Inflammatory macrophage treated with lipopolysaccharide for 1 hour (primary cell): ENCODE measurements around the gene STEEP1.

Experiments
- DNase-seq, 2 donors: peaks; one replicate each; pipeline ENCODE4 v3.0.0-alpha.2; 2020 to 2022

Gene STEEP1

DNA sequence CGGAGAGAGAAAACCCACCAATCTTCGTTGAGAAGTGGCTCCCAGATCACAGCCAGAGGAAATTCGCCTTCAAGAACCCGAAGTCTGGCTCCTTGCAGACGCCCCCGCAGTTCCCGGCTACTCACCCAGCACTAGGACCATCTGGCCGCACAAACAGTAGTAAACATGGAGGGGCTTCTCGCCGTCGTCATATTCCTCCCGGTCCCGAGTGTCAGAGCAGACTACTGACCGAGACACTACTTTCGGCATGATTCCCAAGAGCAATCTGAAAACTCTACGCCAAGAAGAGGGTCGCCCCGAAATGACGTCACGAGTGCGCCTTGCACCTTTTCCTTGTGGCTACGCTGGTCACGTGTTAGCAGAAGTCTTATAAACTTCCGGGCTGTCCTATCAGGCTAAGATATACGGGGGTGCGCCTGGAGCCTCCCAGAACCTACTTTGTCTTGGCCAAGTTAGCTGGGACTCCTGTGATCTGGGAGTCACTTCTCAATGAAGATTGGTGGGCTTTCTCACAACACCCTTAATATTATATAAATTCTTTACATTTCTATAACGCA is at the start of gene STEEP1:
TSS of gene STEEP1 (minus strand) at position 303 of the 557 bp plus-strand sequence. CDS start at position 249, 54 bp downstream.
- DNase-seq, result peak; percentile 87 to 91

DNA sequence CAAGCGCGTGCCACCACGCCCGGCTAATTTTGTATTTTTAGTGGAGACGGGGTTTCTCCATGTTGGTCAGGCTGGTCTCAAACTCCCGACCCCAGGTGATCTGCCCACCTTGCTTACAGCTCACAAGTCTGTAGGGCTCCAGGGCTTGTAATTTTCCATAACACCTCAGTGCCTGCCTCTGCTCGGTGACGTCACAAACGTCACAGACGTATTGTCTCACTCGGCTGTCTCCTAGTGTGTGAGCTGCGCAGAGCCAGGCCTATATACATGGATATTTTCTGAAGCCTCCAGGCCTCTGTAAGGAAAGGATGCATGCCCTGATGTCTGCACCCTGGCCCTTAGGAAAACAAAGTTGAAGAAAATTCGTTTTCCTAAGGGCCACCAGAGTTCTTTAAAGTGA is 49.6 kb upstream of the STEEP1 start:
- DNase-seq, result no peak

DNA sequence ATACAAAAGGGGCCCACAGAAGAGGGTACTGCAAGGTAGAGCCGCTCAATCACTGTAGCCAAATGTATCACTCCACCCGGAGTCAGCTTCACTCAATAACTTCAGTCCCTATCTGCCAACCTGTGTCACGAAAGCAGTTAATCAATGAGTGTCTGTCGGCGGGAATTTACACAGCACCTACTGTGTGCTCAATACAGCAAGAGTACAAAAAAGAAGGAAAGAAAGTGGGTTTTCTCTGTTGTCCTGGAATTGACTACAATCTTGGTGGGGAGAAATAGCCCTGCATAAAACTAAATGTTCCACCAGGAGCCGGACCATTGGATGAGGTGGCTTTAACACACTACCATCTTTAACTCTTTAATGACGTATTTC is 41.8 kb upstream of the STEEP1 start:
- no peak for DNase-seq

DNA sequence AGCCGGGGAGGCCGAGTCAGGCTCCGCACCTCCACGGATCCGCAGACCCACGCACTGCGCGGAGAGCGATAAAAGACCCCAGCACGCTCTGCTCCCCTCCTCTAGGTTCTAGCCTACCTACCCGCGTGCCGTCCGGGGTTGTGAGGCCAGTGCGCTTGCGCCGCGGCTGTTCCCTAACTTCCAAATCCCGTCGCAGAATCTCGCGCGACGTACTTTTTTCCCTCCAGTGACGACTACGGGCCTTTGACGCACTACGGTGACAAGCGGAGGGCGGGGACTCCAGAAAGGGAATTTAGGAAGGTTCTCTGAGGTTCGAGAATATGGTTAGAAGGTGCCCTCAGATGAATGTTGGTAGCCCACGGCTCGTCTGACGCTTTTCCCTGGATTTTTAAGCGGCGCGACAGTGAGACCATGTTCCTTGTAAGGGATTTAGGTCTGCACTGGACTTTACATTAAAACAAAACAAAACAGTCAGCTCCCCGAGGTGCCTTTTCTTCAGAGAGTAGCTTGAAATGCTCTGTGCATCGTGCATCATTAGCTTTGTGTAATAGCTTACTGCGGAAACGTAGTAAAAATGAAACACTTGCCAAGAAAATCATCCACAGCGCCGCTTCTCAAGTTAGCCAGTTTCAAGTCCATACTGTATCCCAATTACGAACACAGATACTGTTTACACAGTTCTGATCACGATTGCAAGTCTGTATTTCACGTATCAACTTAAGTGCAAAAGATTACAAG is 41.2 kb upstream of the STEEP1 start, which contains the start of gene NKRF:
TSS of gene NKRF (minus strand) at position 145 of the 738 bp plus-strand sequence.
- peak; percentile 85 to 94 for DNase-seq

DNA sequence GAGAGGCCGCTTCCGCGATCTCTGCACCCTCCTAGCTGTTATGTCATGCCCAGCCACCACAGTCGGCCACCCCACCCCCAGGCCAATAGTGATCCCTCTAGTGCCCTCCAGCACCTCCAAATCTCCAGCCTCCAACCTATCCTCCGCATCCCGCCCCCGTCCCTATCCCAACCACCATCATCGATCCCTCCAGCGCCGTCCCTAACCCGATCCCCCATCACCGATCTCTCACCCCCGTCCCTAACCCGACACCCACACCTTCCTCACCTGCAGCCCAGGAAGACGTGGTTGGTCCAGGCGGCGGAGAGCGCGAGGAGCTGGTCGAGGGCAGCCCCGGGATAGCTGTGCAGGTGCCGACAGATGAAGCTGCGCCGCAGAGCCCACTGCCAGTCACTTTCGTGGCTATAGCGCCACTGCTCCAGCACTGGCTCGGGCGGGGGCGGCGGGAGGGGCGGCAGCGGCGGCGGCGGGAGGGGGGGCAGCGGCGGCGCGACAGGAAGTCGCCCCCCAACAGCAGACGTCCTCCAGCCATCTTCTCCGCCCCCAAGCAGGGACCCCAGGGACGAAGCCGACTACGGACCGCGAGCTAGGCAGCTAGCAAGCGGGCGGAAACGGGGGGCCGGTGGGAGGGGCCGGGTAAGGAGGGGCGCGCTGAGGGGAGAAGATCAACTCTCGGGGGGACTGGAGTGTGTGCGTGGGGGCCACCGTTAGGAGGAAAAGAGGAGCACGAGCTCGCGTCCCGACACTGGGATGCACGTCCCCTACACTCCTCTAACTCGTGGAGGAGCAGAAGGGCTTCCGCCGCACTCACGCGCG is 40.5 kb upstream of the STEEP1 start:
- DNase-seq, result no peak

DNA sequence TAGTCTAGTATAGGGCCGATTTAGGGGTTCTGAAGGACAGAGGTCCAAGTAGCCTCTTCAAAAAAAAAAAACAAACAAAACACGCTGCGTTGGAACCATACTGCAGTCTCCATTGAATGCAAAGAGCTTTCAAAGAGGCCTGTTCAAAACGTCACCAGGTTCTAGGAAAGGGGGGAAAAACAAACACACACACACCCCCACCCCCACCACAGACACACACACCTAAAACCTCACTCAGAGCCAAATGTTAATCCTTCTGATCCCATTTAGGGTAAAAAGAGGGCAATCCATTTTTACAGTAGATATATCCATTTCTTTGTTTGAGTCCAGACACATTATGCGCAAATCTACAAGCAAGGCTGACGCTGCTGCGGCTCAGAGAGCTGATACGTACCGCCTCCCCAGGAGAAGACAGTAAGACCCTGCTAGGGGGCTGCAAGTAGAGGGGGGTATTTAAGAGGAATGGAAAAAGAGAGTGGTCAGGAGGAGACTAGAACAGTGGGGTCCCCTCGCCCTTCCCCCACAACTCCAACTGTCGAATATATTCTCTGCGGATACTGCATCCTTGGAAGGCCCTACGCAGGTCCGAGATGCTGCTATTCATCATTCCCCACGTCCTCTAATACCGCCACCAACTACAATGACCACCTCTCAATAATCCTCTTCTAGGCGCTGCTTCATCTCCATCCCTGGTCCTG is 39.7 kb upstream of the STEEP1 start:
- no peak for DNase-seq

DNA sequence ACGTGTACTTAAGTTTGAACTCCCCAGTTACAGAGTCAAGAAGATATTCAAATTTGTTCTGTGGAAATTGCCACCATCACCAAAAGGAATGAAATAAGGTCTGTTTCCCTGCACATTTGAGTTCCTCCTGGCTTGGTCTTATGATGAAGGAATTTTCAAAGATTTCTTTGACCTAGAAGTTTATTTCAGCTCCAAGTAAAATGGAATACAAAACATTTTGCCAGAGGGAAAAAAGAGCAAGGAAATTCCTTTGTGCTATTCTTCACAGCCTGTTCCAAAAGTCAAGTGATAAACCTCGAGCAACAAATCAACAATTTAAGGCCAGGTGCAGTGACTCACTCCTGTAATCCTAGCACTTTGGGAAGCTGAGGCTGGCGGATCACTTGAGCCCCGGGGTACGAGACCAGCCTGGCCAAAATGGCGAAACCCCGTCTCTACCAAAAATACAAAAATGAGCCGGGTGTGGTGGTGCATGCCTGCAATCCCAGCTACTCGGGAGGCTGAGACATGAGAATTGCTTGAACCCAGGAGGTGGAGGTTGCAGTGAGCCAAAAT is 37.6 kb upstream of the STEEP1 start:
- no peak for DNase-seq

DNA sequence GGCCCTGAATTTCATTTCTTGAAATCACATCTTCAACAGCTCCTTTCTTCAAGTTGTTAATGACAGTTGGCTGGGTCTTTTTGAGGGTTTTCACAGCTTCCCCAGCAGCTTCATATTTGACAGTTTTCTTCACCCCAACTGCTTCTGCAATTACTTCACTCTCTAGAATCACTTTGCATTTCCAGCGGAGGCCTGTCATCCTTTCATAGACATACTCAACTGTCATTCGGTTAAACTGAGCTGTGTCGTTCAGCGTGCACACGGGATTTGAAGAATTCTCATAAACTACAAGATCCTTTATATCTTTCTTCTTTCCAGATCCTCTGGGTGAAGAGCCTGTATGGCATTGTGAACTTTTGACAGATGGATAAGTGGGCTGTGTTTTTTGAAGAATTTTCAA is 24.6 kb upstream of the STEEP1 start:
- DNase-seq, result no peak

DNA sequence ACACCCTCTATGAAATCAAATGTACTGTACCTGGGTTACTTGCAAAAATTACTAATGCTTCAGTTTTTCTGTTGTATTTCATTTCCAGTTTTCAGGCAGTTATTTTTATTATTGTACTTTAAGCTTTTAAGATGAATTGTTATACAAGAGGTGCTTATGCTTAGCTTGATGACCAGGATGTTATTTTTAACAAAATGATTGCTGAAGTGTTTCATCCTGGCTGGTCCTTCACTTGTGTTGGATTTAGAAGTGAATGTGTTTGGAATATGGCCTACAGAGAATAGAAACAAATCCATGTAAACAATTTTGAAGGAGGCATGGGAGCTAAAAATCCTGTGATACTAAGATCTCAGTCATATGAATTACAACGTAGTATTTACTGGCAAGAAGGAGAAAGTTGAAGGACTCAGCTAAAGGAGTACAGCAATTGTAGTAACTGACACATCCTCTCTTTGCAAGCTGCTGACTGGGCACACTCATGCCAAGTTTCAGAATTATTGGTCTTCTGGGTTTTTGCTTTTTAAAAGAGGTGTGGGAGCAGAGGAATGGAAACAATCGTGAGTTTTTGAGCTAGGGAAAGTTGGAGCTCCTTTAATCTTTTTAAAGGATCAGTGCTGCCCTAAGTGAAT is 18.3 kb upstream of the STEEP1 start:
- DNase-seq, result no peak

DNA sequence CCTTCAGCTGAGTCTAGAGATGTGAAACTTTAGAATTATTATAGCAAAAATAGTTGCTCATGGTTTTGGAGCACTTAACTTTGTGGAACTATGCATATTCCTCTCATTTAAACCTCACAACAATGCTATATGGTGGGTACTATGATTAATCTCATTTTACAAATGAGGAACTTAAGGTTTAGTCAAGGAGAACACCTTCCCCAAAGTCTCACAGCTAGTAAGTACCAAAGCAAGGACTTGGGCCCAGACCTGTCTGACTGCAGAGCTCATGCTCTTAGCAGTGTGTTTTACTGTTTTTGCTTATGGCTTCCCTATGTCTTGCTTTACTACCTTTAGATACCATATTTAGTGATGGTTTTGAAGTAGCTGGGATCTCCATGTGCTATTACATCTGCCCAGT is 14.2 kb upstream of the STEEP1 start:
- DNase-seq, result no peak

DNA sequence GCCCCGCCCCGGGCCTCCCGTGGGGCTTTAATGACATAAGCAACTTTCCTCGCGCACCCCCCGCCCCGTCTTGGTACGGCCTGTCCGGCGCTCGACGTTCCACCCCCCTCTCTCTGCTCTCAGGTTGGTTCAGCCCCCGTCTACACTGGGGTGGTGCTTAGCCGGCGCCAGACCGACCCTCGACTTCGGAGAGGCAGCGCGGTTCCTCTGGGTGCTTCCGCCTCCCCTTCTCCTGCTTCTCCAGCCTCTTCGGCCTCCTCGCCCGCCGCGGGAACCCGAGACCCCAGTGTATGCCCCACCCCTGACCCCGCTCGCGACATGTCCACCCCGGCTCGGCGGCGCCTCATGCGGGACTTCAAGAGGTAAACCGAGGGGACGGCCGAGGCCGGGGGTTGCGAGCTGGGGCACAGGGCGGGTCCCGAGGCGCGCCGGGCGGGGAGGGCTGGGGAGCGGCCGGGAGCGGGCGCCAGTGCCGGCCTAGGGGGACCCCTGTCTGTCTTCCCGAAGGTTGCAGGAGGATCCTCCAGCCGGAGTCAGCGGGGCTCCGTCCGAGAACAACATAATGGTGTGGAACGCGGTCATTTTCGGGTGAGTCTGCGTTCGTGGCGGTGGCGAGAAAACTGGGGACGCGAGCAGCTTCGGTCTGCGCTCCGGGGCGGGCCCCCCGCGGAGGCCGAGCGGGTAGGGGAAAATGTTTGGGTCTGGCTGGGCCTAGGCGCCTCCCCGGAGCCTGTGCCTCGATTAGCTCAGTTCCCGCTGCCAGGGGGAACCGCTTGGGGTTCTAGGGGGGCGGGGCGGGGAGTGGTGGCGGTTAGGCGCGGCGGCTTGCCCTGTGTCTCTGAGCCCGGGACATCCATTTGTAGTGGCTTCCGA is 9.4 kb upstream of the STEEP1 start, which contains the start of gene UBE2A:
TSS of gene UBE2A (plus strand) at position 170 of the 873 bp plus-strand sequence. CDS start at position 319, 149 bp downstream.
- peak; percentile 80 to 87 for DNase-seq

DNA sequence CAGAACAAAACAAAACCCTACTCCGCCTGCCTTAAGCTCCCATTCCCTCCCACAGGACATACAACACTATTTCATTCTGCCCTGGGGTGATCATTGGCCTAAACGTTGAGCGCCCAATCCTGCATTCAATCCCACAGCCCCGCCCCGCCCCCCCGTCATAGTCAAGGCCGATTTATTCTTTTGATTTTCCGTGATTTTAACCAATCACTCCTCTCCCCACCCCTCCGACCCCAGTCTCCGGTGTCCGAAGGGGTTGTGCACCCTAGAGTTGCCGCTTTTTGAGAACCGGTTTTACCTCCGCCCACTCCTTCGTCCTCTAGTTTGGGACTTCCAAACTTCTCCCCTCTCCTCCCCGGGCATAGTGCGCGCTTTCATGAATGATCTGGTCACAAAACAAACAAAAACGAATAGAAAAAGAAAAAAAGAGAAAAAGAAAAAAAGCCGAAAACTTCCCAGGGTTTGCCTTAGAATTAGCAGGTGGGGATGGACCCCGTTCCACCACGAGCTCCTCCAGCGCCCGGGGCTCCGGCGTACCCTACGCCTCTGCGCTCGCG is 8.7 kb upstream of the STEEP1 start:
- peak; percentile 53 to 56 for DNase-seq

DNA sequence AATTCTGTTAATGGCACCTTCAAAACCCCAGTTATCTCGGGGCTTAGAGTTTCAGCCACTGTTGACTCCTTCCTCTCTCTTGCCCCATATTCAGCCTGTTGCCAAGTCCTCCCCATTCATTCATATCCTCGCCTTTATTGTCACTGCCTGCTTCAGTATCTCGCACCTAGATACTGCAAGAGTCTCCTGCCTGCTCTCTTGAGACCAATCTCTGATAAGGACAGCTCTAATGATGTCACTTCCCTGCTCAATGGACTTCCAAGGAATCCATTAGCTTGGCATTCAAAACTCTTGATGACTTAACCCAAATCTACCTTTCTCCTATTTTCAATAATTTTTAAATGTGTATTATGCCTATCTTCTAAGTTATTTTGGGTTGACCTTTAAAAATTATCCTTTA is 8.0 kb upstream of the STEEP1 start:
- no peak for DNase-seq

DNA sequence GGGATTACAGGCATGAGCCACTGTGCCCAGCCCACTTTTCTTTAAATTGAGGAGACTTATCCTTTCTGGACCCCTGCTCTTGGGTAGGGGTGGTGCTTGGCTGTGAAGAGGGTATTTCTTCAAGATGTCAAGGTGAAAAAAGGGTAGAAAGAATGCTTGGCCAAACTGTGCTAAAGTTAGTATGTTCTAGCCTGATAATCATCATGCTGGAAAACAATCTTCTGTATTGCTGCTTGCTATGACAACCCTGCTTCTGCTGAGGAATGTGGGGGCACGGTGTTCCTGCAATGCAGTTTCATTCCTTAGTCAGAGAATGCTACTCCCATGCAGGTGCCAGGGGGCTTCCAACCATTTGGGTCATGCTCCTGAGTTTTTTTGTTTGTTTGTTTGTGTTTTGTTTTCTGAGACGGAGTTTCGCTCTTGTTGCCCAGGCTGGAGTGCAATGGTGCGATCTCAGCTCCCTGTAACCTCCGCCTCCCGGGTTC is 5.2 kb upstream of the STEEP1 start:
- DNase-seq, result no peak

DNA sequence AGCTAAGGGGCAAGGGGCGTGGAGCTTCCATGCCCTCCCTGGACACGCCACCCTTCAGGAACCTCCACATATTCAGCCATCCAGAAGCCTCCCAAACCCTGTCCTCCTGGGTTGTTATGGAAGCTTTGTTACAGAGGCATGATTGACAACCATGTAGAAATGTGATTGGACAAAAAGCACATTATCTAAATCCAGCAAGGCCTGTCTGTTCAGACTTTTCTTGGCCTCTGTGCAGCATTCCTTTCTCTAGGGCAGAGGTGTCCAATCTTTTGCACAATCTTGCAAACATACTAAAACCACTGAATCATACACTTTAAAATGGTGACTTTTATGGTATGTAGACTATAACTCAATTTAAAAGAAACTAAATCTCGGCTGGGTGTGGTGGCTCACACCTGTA is 12.7 kb downstream of the STEEP1 start:
- no peak for DNase-seq

DNA sequence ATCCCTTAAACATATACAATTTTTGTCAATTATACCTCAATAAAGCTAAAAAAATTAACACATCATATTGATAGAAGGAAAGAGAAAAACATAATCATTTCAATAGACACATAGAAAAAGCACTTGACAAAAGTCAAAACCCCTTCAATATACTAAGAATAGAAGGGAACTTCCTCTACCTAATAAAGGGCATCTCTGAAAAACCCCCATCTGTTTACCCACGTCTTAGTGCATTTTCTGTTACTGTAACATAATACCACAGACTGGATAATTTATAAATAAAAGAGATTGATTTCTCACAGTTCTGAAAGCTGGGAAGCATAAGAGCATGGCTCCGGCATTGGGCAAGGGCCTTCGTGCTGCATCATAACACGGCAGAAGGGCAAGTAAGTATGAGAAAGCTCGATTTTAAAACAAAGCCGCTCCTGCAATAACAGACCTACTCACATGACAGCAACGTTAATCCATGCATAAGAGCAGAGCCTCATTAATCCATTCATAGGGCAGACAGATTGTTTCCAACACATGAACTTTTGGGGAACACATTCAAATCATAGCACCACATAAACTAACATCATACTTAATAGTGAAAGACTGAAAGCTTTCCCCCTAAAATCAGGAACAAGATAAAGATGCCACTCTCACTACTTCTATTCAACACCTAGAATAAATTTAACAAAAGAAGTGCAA is 15.7 kb downstream of the STEEP1 start:
- no peak for DNase-seq

DNA sequence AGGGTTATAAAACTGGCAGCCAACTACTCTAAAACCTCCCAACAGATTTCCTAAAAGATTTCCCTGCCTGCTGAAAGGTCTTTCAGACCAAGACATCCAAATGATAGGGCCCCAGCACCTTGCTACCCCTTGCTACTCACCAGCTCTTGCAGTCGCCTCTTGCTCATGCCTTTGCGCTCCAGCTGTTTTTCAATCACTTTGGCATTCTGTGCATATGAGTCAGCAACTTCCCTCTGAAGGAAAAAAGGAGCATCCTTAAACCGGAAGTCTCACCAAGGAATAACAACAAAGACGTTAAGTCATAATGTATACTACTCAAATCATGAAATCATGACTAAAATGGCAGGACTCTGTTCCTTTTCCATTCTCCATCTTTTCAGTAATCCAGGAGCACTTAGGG is 24.0 kb downstream of the STEEP1 start:
- no peak for DNase-seq

DNA sequence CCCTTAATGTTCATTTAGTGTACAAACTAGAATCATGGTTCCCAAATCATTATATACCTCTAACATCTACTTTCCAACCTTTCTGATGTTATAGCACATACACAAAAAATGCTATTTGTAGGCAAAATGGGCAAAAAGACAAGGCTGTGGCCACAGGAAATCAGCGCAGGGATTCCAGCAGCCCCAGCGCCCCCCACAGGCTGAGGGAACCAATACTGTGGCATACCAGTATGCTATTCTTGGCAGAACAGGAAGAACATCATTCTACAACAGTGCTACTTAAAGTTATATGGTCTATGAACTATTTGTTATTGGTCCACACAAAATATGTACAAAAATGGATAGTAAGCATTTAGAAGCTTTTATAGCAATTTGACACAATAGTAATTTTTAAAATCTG is 25.3 kb downstream of the STEEP1 start:
- DNase-seq, result no peak

DNA sequence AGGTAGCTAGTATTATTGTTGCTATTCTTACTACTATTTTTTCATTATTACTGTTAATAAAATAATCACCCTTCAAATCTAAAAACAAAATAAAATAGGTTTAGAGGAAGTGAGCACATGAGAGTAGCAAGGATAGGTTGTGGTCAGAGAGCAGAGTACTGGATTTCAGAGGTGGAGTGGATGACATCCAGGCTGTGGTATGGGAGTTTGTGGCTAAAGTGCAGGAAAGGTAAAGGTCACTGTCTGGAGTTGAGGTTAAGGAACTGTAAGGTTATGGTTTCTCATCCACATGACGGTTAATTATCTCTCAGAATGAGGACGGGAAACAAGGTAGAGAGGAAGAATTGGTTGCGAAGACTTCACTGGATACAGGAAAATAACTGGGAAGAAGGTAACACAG is 27.7 kb downstream of the STEEP1 start:
- DNase-seq, result no peak
